Tibial nerve (tissue), 4 donors: ENCODE data around the gene CAMKK1. TPM values are rescaled to one million over a fixed set of nuclear protein-coding genes. Genes with fewer than 3 reads are reported as not detected.

Experiments
- DNase-seq, 2 donors: peaks; one replicate each; pipeline ENCODE4 v3.0.0-alpha.2; 2019; ENCODE audit warnings: low spot score in 2 of 2
- H3K27ac ChIP-seq, 4 donors: fragments of 200-600 bp; sonication (generic) in 3 of 4; one replicate each; pipeline ENCODE4 v1.5.1; 2017 to 2019; ENCODE audit warnings: mild to moderate bottlenecking in 1 of 4
- H3K27me3 ChIP-seq, 2 donors: fragments of 200-600 bp; sonication (generic) in 1 of 2; one replicate each; pipeline versions ENCODE4 v1.5.1 to v1.6.0; 2017 to 2019
- H3K36me3 ChIP-seq, 3 donors: fragments of 200-600 bp; sonication (generic); one replicate each; pipeline ENCODE4 v1.5.1; 2018 to 2019
- H3K4me1 ChIP-seq, 4 donors: fragments of 200-600 bp; sonication (generic) in 3 of 4; one replicate each; pipeline ENCODE4 v1.5.1; 2017 to 2019
- H3K4me3 ChIP-seq, 4 donors: fragments of 200-600 bp; sonication (generic) in 3 of 4; one replicate each; pipeline ENCODE4 v1.5.1; 2017 to 2019; ENCODE audit warnings: mild to moderate bottlenecking in 1 of 4, moderate library complexity in 1 of 4
- H3K9me3 ChIP-seq, 4 donors: fragments of 200-600 bp; sonication (generic) in 3 of 4; one replicate each; pipeline ENCODE4 v1.5.1; 2017 to 2019
- EP300 ChIP-seq, 2 donors: sonication (generic); formaldehyde crosslinking; IDR thresholded peaks; one replicate each; pipeline ENCODE4 v1.6.1; 2017; ENCODE audit warnings: antibody characterized with exemption in 2 of 2, mild to moderate bottlenecking in 1 of 2
- POLR2A ChIP-seq, 2 donors: fragments of 450-650 bp; IDR thresholded peaks; one replicate each; pipeline ENCODE4 v1.6.1; 2017; ENCODE audit warnings: antibody characterized with exemption in 2 of 2, mild to moderate bottlenecking in 2 of 2, moderate library complexity in 2 of 2
- WGBS, 2 donors: methylation state at CpG; one replicate each; pipeline ENCODE4 v1.1.5; 2018; 5-methylcytosine and 5-hydroxymethylcytosine counted together
- total RNA-seq, 4 donors: library from RNA; depleted of rRNA; stranded (reverse); fragments of >200 nt; gene quantifications; one replicate each; pipeline ENCODE4 v1.1.0, GENCODE V29; 2016
- TF ChIP-seq, protein P1 (sequence below), 5 experiments: fragments of 200-600 bp in 3 of 5; fragments of 450-650 bp in 2 of 5; sonication (generic) in 3 of 5; IDR thresholded peaks; one replicate each; pipeline ENCODE4 v1.5.1; 2016 to 2019; ENCODE audit warnings: antibody characterized with exemption in 5 of 5, mild to moderate bottlenecking in 3 of 5, moderate library complexity in 2 of 5

Gene CAMKK1
- total RNA-seq, 4 donors from 2014 or later: 4.4 to 15.3 (median 7.3) TPM

- no peak for TF ChIP-seq EP300 (IDR thresholded peaks at IDR 0.05)
- no peak overlapping the region for H3K27ac ChIP-seq
- H3K4me1 ChIP-seq: peaks cover 0 to 19% (median 0%) of the 10 kb centered on the region in 4 donors
- no peak for DNase-seq
- H3K27me3 ChIP-seq: no peaks in the 10 kb centered on the region
- H3K4me3 ChIP-seq: no peak overlapping the region
- 74 to 81% methylated on average over 16 to 17 of the region's 17 CpGs for WGBS, 2 donors
- no peaks in the 10 kb centered on the region for H3K36me3 ChIP-seq
- no peaks in the 10 kb centered on the region for H3K9me3 ChIP-seq
These were observed 33.0 kb upstream of the CAMKK1 start for GRCh38 chr17:3925684-3926485.

DNA sequence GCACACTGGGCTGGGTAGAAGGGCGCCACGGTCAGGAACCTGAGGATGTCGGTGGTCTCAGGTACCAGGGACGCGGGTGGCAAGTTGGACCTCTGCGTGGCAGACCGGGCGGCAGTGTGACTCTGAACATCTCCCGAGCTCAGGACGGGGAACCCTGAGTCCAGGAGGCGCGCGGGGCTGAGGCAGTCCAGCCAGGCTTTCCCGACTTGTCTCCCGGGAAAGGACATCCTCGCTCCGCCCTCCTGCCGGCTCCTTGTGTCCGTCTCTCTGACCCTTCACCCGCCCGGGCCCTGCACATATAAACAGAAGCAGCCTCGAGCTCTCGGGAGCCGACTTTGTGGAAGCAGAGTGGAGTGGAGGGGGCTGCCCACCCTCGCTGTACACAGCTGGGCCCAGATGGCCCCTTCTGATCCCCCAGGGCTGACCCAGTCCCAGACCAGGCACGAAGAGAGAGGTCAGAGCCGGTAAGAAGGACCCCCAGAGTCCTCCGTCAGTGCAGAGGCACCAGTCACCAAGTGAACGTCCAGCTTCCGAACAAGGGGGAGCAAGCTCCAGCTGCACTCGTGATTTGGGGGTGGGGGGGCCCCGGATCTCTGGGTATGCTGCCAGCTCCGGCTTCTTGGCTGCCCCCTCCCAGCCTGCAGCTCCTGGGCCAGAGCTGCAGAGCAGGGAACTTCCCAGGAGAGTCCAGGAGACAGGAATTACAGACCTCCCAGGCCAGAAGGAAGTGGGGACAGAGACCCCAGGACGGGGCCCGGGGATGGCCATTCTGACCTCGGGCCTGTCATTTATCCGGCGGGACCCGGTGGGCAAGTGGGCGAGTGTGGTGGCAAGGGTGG is 31.9 kb upstream of the CAMKK1 start:
- no peaks in the 10 kb centered on the region for H3K36me3 ChIP-seq
- no peak for DNase-seq
- TF ChIP-seq POLR2A (IDR thresholded peaks at IDR 0.05): no peak
- no peak for TF ChIP-seq EP300 (IDR thresholded peaks at IDR 0.05)
- TF ChIP-seq, protein P1, sequence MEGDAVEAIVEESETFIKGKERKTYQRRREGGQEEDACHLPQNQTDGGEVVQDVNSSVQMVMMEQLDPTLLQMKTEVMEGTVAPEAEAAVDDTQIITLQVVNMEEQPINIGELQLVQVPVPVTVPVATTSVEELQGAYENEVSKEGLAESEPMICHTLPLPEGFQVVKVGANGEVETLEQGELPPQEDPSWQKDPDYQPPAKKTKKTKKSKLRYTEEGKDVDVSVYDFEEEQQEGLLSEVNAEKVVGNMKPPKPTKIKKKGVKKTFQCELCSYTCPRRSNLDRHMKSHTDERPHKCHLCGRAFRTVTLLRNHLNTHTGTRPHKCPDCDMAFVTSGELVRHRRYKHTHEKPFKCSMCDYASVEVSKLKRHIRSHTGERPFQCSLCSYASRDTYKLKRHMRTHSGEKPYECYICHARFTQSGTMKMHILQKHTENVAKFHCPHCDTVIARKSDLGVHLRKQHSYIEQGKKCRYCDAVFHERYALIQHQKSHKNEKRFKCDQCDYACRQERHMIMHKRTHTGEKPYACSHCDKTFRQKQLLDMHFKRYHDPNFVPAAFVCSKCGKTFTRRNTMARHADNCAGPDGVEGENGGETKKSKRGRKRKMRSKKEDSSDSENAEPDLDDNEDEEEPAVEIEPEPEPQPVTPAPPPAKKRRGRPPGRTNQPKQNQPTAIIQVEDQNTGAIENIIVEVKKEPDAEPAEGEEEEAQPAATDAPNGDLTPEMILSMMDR (IDR thresholded peaks at IDR 0.05): no peak
- 54 to 66% methylated on average over 21 to 40 of the region's 40 CpGs for WGBS, 2 donors
- H3K27me3 ChIP-seq: no peaks in the 10 kb centered on the region
- no peak overlapping the region for H3K4me3 ChIP-seq
- no peaks in the 10 kb centered on the region for H3K9me3 ChIP-seq
- no peak overlapping the region for H3K27ac ChIP-seq
- peaks cover 0 to 19% (median 0%) of the 10 kb centered on the region in 4 donors for H3K4me1 ChIP-seq

GRCh38 chr17:3923466-3924190 is 30.8 kb upstream of the CAMKK1 start:
- 83 to 90% methylated on average over 18 of the region's 18 CpGs for WGBS, 2 donors
- H3K27me3 ChIP-seq: no peaks in the 10 kb centered on the region
- H3K36me3 ChIP-seq: no peaks in the 10 kb centered on the region
- H3K4me1 ChIP-seq: peaks cover 0 to 19% (median 0%) of the 10 kb centered on the region in 4 donors
- no peak overlapping the region for H3K27ac ChIP-seq
- H3K4me3 ChIP-seq: no peak overlapping the region
- no peaks in the 10 kb centered on the region for H3K9me3 ChIP-seq
- TF ChIP-seq POLR2A (IDR thresholded peaks at IDR 0.05): no peak
- TF ChIP-seq, protein P1 (IDR thresholded peaks at IDR 0.05): no peak
- no peak for TF ChIP-seq EP300 (IDR thresholded peaks at IDR 0.05)
- DNase-seq: no peak

DNA sequence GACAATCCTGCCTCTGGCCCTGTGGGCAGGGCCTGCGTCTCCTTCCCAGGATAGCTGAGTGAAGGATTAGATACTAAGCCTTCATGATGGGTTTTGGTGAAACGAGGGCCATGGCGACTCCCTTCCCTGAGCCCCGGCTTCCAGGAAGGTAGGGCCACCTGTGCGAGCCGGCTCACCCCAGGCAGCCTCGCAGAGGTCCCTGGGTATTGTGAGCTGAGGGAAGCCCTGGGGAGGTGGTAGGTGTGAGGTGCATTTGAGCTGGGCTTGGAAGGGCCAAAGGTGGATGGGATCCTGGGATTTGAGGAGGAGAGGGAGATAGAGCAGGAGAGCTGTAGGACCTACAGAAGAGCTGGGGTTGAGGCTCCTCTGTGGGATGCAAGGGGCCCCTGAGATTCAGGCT is 29.9 kb upstream of the CAMKK1 start:
- TF ChIP-seq, protein P1 (IDR thresholded peaks at IDR 0.05): no peak
- TF ChIP-seq POLR2A (IDR thresholded peaks at IDR 0.05) (no peak), EP300 (IDR thresholded peaks at IDR 0.05) (no peak)
- DNase-seq: no peak
- Histone ChIP-seq H3K27ac (no peak overlapping the region), H3K36me3 (no peaks in the 10 kb centered on the region), H3K9me3 (no peaks in the 10 kb centered on the region), H3K4me3 (no peak overlapping the region), H3K4me1 (peaks cover 0 to 16% (median 0%) of the 10 kb centered on the region in 4 donors), H3K27me3 (no peaks in the 10 kb centered on the region)
- 93 to 97% methylated on average over 7 of the region's 7 CpGs for WGBS, 2 donors

DNA sequence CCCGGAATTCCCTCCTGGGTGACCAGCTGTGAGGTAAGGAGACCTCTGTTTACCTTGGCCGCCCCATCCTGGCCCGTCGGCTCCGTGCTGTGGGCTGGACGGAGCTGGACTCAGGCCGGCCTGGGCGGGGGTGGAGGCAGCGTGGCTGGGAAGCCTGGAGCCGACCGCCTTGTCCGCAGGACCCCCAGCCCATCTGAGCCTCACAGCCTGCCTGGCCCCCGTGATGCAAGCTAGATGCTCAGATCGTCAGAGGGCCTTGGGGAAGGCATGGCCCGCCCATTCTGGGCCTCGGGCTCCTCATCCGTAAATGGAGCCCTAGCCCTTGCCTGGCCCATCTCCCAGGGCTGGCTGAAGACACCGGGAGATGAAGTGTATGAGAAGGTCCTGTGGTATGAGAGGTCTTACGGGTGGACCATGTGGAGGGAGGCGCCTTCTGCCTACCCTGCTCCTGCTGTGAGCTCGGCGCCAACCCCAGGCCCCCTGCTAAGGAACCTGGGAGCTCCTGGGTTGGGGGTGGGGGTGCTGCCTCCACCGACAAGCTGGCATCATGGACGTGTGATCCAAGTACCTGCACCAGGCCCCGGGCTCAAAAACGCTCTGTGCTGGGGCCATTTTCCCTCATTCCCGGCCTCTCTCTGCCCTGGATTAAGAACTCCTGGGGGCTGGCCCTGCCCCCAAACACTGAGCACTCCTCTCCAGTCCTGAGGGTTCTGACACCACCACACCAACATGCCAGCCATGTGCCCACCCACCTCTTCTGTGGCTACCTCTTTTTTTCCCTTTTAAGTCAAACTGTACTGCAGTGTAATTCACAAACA is 28.9 kb upstream of the CAMKK1 start:
- DNase-seq: peak in 1 of 2 donors; percentile 18
- H3K4me1 ChIP-seq: peaks cover 0 to 22% (median 5%) of the 10 kb centered on the region in 4 donors
- no peaks in the 10 kb centered on the region for H3K27me3 ChIP-seq
- peak overlapping the region in 1 of 4 donors; percentile 14 for H3K4me3 ChIP-seq
- peak overlapping the region in 1 of 4 donors; percentile 52 for H3K27ac ChIP-seq
- TF ChIP-seq, protein P1 (IDR thresholded peaks at IDR 0.05): no peak
- TF ChIP-seq POLR2A (IDR thresholded peaks at IDR 0.05) (no peak), EP300 (IDR thresholded peaks at IDR 0.05) (no peak)
- no peaks in the 10 kb centered on the region for H3K36me3 ChIP-seq
- no peaks in the 10 kb centered on the region for H3K9me3 ChIP-seq
- WGBS, 2 donors: 65 to 66% methylated on average over 20 to 27 of the region's 27 CpGs
